ENCODE data around the gene DGCR2.

DNA sequence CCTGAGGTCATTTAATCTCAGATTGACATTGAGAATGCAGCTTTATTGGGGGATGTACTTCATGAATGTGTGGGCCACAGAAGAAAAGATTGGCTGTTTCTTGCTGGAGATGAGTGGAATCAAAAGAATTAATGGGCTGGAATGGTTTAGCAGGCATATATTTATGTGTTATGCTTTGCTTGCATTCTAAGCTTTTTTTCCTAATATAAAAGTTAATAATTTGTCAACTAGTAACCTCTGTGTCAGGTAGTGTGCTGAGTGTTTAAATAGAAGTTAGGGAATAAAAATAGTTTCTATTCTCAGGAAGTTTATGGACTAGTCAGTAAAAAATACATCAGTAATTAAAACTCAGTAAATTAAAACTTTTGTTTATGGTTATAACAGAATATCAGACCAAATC is 118.7 kb downstream of the DGCR2 start:
- TF ChIP-seq, protein P1, sequence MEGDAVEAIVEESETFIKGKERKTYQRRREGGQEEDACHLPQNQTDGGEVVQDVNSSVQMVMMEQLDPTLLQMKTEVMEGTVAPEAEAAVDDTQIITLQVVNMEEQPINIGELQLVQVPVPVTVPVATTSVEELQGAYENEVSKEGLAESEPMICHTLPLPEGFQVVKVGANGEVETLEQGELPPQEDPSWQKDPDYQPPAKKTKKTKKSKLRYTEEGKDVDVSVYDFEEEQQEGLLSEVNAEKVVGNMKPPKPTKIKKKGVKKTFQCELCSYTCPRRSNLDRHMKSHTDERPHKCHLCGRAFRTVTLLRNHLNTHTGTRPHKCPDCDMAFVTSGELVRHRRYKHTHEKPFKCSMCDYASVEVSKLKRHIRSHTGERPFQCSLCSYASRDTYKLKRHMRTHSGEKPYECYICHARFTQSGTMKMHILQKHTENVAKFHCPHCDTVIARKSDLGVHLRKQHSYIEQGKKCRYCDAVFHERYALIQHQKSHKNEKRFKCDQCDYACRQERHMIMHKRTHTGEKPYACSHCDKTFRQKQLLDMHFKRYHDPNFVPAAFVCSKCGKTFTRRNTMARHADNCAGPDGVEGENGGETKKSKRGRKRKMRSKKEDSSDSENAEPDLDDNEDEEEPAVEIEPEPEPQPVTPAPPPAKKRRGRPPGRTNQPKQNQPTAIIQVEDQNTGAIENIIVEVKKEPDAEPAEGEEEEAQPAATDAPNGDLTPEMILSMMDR (IDR thresholded peaks at IDR 0.05) = no peak
- TF ChIP-seq POLR2A (IDR thresholded peaks at IDR 0.05) = no peak

Measured in body of pancreas (tissue), 4 donors.